ENCODE data around the gene RIN3.
A peak's percentile ranks its signal among the peaks of the same experiment; 100 is the strongest.
"Not testable (repeated sequence)": the region's sequence is repeated elsewhere in the genome, so short reads cannot be mapped to it uniquely, and the experiment has no call there.

The RIN3 gene

GRCh38 chr14:92531106-92531873 lies 17.7 kb downstream of the RIN3 start:
- DNase-seq: peak; percentile 61

- DNase-seq: no peak
Measured at GRCh38 chr14:92532490-92533163, 19.0 kb downstream of the RIN3 start.

- peak; percentile 31 for DNase-seq
Measured at GRCh38 chr14:92534932-92535643, 21.5 kb downstream of the RIN3 start.

- DNase-seq: not testable (repeated sequence)
Measured at GRCh38 chr14:92536231-92536630, 22.6 kb downstream of the RIN3 start.

GRCh38 chr14:92538412-92538985 lies 24.9 kb downstream of the RIN3 start:
- no peak for DNase-seq

GRCh38 chr14:92539419-92539818 lies 25.8 kb downstream of the RIN3 start:
- DNase-seq: no peak

- no peak for DNase-seq
Measured at GRCh38 chr14:92539875-92540274, 26.3 kb downstream of the RIN3 start.

- no peak for DNase-seq
Measured at GRCh38 chr14:92540472-92541048, 27.0 kb downstream of the RIN3 start.

GRCh38 chr14:92542766-92543554 lies 29.4 kb downstream of the RIN3 start:
- no peak for DNase-seq

- DNase-seq: no peak
Measured at GRCh38 chr14:92544051-92544720, 30.6 kb downstream of the RIN3 start.

GRCh38 chr14:92546347-92547053 lies 32.9 kb downstream of the RIN3 start:
- DNase-seq: no peak

GRCh38 chr14:92549105-92549858 lies 35.7 kb downstream of the RIN3 start:
- DNase-seq: no peak

GRCh38 chr14:92549859-92550230 lies 36.3 kb downstream of the RIN3 start:
- no peak for DNase-seq

GRCh38 chr14:92551044-92551841 lies 37.7 kb downstream of the RIN3 start:
- no peak for DNase-seq

GRCh38 chr14:92552066-92552465 lies 38.5 kb downstream of the RIN3 start:
- no peak for DNase-seq

- DNase-seq: no peak
Measured at GRCh38 chr14:92553438-92553837, 39.9 kb downstream of the RIN3 start.

GRCh38 chr14:92555465-92556111 lies 42.0 kb downstream of the RIN3 start:
- no peak for DNase-seq

- DNase-seq: no peak
Measured at GRCh38 chr14:92556255-92556741, 42.7 kb downstream of the RIN3 start.
